Activated CD4-positive, alpha-beta T cell treated with anti-CD3 and anti-CD28 coated beads for 4 hours (primary cell): ENCODE measurements around the gene METTL26.

Experiments used
- DNase-seq, 2 donors: peaks; one replicate each; pipeline ENCODE4 v3.0.0-alpha.2; 2020

Gene METTL26

DNA sequence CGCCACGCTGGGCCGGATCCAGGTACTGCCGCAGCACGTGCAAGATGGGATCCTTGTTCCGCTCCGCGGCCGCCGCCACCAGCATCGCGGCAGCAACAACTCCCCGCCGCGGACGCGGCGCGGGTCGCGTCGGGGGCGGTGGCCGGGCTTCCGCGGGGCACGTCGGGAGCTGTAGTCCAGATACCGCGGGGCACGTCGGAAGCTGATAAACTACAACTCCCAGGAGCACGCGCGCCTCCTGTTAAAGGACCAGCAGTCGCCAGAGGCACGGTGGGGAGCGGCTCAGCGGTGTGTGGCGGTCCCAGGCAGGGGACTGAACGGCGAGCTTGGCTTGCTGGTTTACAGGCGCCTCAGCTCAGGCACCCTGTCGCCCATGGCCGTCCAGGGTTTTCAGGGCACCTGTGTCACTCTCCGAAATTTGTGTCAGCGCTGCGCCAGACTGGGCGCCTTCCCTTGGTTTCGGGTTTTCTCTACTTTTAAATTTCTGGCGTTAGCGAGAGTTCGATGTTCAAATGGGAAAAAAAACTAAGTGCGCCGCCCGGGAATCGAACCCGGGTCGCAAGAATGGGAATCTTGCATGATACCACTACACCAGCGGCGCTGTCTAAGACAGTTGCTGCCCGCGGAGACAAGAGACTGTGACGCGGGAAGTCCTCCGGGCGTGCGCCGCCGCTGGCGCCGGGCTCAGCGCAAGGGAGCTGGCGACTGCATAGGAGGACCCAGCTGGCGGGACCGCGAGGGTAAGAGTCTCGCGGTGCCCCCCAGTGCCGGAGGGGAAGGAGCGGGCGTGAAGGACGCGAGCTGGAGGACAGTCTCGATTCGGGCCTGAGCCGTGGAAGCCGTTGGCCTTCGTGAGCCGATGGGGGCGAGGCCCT lies at the start of gene METTL26:
Gene METTL26 (minus strand): TSS at position 100 of the 875 bp plus-strand sequence. CDS start 15 bp downstream, at position 85.
- DNase-seq, result peak; percentile 89 to 93

DNA sequence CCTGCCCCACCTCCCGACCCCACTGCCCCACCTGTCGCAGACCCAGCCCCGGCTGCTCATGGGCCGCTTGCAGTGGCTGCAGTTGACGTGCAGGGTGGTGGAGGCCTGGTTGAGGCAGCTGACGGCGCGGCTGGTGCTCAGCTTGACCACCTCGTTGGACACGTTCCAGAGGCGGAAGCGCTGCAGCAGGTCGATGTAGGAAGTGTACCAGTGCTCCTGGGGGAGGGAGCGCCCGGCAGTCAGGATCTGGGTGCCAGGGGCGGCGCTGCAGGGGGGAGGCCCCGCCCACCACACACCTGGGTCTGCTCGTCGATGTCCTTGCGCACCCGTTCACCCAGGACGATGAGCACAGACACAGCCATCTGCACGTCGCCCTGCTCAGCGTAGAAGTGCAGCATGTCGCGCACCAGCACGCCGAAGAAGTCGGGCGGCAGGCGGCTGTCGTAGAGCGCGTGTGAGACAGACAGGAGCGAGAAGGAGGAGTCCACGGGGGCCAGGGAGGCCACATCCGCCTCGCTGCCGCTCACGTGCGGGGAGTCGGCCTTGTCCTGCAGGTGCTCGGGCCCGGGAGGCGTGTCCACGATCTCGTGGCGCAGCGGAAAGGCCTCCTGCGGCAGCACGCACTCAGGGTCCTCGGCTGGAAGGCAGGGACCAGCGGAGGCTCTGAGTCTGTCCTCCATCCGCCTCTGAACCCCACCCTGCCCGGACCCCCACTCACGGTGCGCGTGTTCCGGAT lies 49.0 kb upstream of the METTL26 start:
- no peak for DNase-seq

DNA sequence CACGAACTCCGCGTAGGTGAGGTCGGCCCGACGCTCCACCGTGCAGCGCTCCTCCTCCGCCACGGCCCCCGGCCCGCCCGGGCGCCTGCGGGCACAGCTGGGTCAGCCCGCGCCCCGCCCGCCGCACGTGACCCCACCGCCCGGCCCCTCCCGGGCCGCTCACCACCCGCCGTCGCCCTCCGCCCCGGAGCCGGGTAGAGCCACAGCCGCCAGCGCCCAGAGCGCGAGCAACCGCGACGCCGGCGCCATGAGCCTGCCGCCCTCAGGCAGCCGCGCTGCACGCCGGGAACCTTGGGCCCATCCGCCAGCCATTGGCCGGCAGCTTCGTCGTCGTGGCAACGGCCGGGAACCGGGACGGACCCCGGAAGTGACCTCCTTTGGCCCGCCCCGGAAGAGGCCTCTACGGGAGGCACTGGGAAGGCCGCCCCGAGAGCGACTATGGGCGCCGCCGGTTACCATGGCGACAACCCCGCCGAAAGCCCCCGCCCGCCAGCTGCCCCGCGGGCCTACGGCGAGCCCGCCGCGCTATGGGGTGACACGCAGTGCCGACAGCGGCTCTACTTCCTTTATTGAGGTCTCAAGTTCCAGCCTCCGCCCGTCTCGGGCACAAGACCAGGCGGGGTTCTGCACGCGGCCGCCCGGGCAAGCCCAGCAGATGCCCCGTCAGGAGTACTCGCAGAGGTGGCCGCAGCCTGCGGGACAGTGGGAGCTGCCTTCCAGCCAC lies 48.1 kb upstream of the METTL26 start, which contains the start of gene JMJD8:
Gene JMJD8 (minus strand): TSS at position 264 of the 724 bp plus-strand sequence. CDS start 15 bp downstream, at position 249.
- peak; percentile 95 to 96 for DNase-seq

DNA sequence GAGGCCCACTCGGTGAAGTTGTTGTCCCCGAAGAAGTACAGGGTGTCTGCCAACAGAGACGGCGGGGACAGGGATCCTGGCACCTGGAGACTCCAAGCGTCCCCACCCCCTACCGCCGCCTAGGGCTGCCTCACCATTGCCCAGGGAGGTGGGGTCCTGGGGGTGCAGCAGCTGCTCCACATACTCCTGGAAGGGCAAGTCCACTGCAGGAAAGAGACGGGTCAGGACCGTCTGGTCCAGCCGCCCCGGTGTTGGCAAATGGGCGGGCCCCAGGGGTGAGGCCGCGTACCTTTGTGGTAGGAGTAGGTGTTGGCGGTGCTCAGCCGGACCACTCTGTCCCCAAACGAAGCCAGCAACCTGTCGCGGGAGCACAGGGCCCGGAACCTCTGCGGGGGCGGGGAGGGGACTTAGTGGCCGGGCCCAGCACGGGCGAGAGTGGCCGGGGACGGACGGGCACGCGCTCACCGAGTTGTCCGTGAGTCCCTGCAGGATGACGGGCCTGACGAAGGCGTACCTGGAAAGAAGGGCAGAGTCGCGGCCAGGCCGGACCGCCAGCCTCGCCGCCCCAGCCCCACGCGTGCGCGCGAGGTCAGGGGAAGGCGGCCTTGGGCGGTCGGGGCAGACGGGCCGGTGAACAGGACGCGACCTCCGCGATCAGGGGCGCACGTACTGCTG lies 47.4 kb upstream of the METTL26 start:
- DNase-seq, result no peak

DNA sequence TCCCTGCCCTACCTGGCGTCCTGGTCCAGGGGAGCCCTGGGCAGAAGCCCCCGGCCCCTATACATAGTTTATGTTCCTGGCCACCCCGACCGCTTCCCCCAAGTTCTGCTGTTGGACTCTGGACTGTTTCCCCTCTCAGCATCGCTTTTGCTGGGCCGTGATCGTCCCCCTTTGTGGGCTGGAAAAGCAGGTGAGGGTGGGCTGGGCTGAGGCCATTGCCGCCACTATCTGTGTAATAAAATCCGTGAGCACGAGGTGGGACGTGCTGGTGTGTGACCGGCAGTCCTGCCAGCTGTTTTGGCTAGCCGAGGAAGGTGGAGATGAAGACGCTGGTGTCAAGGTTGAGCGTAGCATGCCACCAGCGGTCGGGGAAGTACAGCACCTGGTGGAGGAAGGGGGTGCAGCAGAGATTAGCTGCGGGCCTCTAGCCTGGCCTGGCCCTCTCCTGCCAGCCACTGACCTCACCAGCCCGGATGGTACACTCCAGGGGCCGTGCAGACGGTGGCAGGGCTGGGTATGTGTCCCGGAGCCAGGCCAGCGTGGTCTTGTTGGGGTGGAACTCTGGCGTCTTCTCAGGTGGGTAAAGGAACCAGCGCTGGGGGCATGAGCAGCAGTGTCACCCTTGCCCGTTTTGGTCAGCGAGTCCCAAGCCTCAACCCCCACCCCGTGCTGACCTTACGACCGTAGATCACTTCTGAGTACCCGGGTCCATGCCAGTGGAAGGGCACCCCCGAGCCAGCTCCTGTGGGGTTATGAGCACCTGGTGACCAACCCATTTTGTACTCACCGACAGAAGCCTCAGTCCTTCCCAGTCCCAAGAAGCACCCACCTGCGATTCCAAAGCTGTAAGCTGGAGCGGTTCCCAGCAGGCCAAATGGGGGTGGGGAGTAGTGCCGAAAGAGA lies 46.6 kb upstream of the METTL26 start:
- DNase-seq, result no peak

DNA sequence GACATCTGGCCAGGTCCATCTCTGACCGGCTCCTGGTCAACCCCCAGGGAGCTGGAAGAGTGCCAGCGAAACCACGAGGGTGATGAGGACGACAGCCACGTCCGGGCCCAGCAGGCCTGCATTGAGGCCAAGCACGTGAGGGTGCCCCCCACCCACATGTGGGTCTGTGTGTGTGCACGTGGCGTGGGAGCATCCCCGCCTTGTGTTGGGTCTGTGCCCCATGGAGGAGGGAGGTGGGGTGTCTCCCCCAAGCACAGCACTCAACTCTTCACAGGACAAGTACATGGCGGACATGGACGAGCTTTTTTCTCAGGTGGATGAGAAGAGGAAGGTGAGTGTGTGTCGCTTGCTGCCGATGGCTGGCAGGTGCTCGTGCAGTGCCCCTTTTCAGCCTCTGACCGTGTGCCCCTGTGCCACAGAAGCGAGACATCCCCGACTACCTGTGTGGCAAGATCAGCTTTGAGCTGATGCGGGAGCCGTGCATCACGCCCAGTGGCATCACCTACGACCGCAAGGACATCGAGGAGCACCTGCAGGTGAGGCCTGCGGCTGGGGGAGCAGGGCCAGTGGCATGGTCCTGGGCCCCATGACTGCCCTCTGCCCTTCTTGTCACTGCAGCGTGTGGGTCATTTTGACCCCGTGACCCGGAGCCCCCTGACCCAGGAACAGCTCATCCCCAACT lies 45.8 kb upstream of the METTL26 start:
- no peak for DNase-seq

DNA sequence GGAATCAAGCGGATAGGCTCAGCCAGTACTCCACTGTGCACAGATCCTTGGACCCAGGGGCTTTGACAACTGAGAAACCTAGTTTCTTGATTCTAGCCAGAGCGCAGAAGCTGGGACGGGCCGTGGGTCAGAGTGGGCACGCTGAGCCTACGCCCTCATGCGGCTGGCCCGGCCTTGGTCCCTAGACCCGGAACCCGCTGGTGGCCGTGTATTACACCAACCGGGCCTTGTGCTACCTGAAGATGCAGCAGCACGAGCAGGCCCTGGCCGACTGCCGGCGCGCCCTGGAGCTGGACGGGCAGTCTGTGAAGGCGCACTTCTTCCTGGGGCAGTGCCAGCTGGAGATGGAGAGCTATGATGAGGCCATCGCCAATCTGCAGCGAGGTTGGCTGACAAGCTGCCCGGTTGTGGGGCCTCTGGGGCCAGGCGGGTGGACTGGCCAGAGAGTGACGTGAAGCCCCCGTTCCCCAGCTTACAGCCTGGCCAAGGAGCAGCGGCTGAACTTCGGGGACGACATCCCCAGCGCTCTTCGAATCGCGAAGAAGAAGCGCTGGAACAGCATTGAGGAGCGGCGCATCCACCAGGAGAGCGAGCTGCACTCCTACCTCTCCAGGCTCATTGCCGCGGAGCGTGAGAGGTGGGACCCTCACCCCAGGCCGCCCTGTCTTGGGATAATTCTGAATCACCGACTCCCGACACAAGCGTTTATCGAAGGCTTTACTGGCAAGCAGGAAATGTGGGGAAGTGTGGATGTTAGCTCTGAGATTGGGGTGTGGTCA lies 45.1 kb upstream of the METTL26 start:
- DNase-seq, result no peak

DNA sequence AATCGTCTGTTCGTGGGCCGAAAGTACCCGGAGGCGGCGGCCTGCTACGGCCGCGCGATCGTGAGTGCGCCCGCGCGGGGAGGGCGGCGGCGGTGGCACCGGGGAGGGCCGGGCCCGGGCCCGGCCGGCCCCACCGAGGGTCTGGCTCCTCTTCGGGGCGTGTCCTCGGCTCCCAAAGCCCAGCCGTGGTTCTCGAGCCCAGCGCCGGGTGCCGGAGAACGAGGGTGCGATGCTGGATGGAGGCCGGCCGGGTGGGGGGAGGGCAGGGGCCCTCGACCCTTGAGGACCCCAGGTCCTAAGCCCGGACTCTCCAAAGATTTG lies 44.5 kb upstream of the METTL26 start:
- DNase-seq, result no peak

DNA sequence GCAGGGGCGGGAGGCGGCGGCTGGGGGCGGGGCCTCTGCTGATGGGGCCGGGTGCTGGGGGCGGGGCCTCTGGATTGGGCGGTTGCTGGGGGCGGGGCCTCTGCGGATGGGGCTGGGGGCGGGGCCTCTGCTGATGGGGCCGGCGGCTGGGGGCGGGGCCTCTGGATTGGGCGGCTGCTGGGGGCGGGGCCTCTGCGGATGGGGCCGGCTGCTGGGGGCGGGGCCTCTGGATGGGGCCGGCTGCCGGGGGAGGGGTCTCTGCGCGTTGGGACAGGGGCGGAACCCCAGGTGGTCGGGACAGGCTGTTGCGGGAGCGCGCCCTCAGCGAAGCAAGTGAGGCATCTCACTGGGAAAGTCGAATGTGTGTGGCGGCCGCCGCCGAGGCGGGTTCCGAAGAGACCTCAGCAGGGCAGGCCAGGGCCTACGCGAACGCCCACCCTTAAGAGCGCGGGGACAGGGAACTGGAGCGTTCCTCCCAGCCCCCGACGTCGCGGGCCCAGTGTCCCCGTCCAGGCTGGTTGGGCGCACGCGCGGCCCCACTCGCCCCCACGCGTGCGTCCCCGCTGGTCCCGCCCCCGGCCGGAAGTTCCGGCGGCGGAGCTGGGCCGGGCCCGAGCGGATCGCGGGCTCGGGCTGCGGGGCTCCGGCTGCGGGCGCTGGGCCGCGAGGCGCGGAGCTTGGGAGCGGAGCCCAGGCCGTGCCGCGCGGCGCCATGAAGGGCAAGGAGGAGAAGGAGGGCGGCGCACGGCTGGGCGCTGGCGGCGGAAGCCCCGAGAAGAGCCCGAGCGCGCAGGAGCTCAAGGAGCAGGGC lies 43.9 kb upstream of the METTL26 start, which contains the start of gene STUB1:
Gene STUB1 (plus strand): TSS at position 597 of the 811 bp plus-strand sequence. CDS start 116 bp downstream, at position 713.
- peak; percentile 91 to 93 for DNase-seq

DNA sequence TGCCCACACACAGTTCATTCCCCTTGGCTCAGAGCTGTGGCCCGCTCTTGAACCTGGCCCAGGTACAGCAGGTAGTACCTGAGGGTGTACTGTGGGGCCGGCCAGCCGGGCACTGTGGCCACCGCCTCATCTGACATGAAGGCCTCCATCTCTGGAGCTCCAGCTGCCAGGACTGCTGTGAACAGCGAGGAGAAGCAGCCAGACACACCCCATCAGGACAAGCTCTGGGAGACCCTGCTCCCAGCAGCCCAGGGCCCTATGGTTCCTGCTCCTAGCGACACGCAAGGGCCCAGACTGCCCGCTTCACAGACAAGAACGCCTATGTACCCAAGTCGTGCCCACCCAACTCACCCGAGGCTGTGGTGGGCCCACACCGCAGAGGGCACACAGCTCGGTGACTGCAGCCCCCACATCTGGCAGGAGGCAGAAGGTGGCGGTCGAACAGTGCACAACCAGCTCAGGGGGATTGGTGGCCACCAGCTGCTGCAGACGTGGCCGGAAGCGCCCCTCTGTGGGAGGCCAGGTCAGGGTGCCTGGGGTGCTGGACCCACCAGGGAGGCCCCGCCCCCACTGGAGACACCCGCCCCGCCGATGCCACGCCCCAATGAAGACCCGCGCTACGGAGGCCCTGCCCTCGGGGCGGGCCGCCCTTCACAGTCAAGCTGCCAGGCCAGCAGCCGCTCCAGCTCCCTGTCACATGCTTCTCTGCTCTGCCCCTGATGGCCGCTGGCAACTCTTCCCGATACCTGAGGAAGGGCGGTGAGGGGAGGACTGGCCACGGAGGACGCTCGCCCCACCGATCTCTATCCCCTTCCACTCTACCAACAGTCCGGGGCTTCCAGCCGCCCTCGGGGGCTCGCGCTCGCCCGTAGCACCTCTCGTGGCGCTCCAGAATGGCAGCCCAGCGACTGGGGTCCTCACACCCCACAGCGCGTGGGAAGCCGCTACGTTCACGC lies 43.0 kb upstream of the METTL26 start:
- peak; percentile 47 to 50 for DNase-seq

DNA sequence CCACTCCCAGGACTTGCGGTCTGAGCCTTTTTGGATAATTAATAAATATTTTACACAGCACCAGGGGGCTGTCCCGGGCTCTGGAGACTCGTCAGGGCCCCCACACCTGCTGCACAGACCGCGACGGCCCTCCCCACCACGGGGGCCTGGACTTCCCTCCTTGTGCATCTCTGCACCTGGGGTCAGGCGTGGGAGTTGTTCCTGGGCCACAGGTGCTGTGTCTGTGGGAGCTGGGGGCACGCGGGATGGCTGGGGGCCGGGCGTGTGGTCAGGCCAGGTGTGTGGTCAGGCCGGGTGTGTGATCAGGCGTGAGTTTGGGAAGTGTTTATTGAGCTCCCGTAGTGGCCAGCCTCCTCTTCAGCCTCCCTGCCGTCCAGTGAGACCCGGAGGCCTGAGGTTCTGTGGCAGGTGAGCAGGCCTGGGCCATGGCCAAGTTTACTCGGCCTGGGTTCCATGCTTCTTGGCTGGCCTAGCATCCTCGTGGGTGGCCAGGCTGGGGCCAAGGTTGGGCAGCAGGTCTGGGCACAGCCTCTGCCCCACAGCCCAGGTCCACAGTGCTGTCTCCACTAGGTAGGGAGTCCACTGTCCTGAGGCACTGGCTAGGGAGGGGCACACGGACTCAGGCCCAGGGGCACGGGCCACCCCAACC lies 42.2 kb upstream of the METTL26 start:
- no peak for DNase-seq

DNA sequence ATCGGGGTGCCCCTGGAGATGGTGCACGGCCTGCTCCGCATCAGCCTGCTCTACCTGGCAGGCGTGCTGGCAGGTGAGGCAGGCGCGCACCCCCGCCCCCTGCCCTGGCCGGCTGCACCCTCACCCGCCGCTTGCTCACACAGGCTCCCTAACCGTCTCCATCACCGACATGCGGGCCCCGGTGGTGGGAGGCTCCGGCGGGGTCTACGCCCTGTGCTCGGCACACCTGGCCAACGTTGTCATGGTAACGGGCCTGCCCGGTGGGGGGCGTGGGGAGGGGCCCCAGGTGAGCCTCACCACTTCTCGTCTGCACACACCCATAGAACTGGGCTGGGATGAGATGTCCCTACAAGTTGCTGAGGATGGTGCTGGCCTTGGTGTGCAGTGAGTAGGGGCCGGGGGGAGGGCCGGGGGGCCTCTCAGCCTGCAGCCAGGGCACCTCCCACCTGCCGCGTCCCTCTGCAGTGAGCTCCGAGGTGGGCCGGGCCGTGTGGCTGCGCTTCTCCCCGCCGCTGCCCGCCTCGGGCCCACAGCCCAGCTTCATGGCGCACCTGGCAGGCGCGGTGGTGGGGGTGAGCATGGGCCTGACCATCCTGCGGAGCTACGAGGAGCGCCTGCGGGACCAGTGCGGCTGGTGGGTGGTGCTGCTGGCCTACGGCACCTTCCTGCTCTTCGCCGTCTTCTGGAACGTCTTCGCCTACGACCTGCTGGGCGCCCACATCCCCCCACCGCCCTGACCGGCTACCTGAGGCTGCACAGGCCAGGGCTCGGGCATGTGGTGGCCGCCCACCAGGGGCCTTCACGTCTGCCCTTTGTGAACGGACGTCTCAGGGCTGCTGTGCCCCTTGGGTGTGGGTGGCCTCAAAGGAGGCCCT lies 41.4 kb upstream of the METTL26 start:
- no peak for DNase-seq

DNA sequence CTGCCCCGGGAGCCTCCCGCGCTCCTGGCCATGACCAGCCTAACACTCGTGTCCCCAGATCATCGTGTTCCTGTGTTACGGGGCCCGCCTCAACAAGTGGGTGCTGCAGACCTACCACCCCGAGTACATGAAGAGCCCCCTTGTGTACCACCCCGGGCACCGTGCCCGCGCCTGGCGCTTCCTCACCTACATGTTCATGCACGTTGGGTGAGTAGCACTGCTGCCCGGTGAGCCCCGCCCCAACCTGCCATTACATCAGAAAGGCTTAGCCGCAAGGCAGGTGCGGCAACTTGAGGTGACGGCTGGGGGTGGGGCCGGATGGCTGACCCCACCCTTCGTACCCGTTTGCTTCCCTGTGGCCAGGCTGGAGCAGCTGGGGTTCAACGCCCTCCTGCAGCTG lies 40.8 kb upstream of the METTL26 start:
- no peak for DNase-seq

DNA sequence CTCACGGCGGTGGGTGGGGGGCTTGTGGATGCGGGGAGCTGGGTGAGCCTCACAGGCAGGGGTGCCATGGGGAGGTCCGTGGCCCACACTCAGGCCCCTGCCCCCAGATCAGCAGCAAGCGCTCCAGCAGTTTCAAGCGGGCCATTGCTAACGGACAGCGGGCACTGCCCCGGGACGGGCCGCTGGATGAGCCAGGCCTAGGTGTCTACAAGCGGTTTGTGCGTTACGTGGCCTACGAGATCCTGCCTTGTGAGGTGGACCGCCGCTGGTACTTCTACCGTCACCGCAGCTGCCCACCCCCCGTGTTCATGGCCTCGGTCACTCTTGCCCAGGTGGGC lies 40.4 kb upstream of the METTL26 start:
- no peak for DNase-seq

DNA sequence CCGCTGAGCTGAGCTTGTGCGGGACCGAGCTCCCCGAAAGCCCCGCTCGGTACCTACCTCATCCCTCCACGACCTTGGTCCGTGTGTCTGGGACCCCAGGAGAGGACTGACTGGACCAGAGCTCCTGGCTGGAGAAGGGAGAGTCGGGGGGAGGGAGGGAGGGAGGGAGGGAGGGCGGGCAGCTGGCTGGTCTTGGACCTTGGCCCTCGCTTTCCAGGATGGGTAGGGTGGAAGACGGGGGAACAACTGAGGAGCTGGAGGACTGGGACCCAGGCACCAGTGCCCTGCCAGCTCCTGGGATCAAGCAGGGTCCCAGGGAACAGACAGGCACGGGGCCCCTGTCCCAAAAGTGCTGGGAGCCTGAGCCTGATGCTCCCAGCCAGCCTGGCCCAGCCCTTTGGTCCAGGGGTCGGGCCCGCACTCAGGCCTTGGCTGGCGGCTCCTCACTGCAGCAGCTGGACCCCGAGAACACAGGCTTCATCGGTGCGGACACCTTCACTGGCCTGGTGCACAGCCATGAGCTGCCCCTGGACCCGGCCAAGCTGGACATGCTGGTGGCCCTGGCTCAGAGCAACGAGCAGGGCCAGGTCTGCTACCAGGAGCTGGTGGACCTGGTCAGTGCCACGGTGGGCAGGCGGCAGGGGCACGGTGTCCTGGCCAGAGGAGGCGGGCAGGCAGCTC lies 39.9 kb upstream of the METTL26 start:
- no peak for DNase-seq
